ENCODE data around the gene OR10D3.
A peak's percentile ranks its signal among the peaks of the same experiment; 100 is the strongest.
"Not testable (repeated sequence)": the region's sequence is repeated elsewhere in the genome, so short reads cannot be mapped to it uniquely, and the experiment has no call there.

The OR10D3 gene, protein sequence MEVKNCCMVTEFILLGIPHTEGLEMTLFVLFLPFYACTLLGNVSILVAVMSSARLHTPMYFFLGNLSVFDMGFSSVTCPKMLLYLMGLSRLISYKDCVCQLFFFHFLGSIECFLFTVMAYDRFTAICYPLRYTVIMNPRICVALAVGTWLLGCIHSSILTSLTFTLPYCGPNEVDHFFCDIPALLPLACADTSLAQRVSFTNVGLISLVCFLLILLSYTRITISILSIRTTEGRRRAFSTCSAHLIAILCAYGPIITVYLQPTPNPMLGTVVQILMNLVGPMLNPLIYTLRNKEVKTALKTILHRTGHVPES

DNA sequence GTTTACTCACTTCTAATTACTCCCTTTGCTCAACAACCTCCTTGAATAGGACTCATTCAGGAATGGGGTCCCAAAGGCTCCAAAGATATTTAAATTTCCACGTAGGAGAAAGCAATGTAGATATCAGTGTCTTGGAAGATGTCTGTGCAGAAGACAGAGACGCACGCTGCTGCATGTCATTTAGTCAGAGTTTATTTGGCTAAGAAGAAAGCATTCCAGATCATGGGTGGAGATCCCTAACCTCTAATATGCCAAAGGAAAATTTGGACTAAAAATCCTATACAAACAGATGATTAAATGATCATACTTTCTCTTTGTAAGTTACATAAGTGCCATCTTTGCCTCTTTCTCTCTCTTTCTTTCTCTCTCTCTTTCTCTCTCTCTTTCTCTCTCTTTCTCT, at the start of gene OR10D3:
Gene OR10D3, plus strand, starts transcription at position 278 of the 400 bp plus-strand sequence. CDS start 1,925 bp downstream, outside the sequence.
- no peak for DNase-seq (ENCODE audit: low read depth)

GRCh38 chr11:124143034-124143433, 40.1 kb upstream of the OR10D3 start:
- no peak for DNase-seq (ENCODE audit: low read depth)

GRCh38 chr11:124147951-124148350, 35.2 kb upstream of the OR10D3 start:
- DNase-seq (ENCODE audit: low read depth): no peak

GRCh38 chr11:124150684-124151083, 32.5 kb upstream of the OR10D3 start:
- no peak for DNase-seq (ENCODE audit: low read depth)

- no peak for DNase-seq (ENCODE audit: low read depth)
These were observed 30.3 kb upstream of the OR10D3 start for GRCh38 chr11:124152770-124153407.

DNA sequence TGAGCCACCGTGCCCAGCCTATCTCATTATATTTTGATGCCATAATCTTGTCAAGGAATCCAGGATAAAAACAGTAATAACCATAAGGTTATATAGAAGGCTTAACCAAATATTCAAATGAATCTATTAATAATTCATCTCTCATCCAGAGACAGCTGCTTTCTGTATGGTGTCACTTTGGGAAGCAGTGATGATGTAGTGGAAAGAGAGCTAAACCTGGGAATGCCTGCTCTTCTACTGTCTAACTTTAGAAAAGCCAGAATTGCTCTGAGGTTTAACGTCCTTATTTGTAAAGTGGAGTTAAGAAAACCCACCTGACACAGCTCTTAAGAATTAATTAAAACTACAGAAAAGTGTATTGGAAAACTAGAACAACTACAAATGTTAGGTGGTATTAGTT, 29.3 kb upstream of the OR10D3 start:
- no peak for DNase-seq (ENCODE audit: low read depth)

GRCh38 chr11:124159481-124159880, 23.7 kb upstream of the OR10D3 start:
- DNase-seq (ENCODE audit: low read depth): no peak

- DNase-seq (ENCODE audit: low read depth): no peak
These were observed 22.2 kb upstream of the OR10D3 start for GRCh38 chr11:124160986-124161385.

GRCh38 chr11:124167826-124168231, 15.3 kb upstream of the OR10D3 start:
- DNase-seq (ENCODE audit: low read depth): no peak

GRCh38 chr11:124168796-124169195, 14.3 kb upstream of the OR10D3 start:
- no peak for DNase-seq (ENCODE audit: low read depth)

GRCh38 chr11:124170315-124170714, 12.8 kb upstream of the OR10D3 start:
- DNase-seq (ENCODE audit: low read depth): not testable (repeated sequence)

DNA sequence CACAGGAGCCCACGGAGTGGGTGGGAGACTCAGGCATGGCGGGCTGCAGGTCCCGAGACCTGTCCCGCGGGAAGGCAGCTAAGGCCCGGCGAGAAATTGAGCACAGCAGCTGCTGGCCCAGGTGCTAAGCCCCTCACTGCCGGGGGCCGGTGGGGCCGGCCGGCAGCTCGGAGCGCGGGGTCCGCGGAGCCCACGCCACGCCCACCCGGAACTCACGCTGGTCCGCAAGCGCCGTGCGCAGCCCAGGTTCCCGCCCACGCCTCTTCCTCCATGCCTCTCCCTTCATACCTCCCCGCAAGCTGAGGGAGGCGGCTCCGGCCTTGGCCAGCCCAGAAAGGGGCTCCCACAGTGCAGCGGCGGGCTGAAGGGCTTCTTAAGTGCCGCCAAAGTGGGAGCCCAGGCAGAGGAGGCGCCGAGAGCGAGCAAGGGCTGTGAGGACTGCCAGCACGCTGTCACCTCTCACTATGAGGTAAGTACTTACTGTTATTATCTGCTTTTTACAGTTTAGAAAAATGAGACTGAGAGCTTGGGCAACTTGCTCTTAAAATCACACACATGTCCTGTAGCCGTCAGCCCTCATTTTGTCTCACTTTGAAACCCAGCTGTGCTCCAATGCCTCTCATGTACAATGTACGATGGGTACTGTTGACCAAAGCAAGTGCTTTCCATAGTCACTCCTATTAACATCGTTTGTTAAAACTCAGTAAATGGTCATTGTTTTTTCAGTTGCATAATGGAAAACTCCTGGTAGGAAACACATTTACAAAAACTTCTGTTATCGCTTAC, 12.2 kb upstream of the OR10D3 start:
- DNase-seq (ENCODE audit: low read depth): no peak

GRCh38 chr11:124172101-124172500, 11.0 kb upstream of the OR10D3 start:
- DNase-seq (ENCODE audit: low read depth): no peak

DNA sequence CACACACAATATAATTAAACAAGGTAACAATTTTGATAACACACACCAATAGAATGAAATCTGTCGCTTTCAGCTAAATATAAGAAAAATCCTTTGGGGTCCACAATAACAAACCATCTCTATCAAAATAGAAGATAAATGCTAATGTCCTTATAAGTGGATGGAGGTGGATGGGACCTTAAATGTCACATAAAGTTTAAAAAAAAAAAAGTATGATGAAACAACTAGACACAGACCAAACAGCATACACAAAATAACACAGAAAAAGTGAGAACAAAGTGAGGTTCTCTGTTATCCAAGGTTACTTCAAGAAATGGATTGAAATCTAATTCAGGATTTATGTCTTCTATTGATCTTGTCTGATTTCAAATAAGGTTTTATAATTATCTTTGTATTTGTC, 10.5 kb upstream of the OR10D3 start:
- DNase-seq (ENCODE audit: low read depth): no peak

DNA sequence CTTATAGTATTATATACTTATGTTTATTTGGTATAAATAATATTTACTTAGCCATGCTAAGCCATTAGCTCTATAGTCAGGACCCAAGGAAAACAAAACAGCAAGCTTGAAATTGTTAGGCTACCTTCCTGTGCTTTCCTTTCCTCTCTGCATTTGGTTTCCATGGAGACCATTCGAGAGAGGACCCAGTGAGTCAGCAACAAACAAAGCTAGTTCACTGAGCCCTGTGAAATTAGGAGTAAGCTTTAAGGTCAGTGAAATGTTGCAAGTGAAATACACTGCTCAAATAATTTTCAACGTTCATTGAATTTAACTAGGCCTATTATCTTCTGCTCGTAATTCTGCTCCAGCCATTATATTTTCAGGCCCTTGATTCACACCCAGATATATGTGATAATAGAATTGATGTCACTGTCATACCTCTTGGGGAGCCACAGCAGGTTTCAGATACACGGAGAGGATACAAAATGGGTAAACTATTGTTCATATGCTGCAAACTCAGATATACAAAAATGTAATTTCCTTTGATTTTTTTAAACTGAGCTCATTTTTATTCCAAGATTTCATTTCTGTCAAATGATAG, 9.1 kb upstream of the OR10D3 start:
- peak; percentile 52 for DNase-seq (ENCODE audit: low read depth)

GRCh38 chr11:124176925-124177715, 6.0 kb upstream of the OR10D3 start:
- no peak for DNase-seq (ENCODE audit: low read depth)

GRCh38 chr11:124179310-124179709, 3.8 kb upstream of the OR10D3 start:
- DNase-seq (ENCODE audit: low read depth): no peak

GRCh38 chr11:124190298-124191139, 7.4 kb downstream of the OR10D3 start:
- no peak for DNase-seq (ENCODE audit: low read depth)

- DNase-seq (ENCODE audit: low read depth): no peak
These were observed 10.3 kb downstream of the OR10D3 start for GRCh38 chr11:124193221-124194010.

All from fibroblast of the conjunctiva (primary cell).